ENCODE measurements around the gene PRKAR1A.
"Not testable (repeated sequence)": the region's sequence is repeated elsewhere in the genome, so short reads cannot be mapped to it uniquely, and the experiment has no call there.

PRKAR1A gene

GRCh38 chr17:68511671-68512246 is 471 bp upstream of the PRKAR1A start:
- peak; percentile 81 for DNase-seq

- DNase-seq, result no peak
Observed at GRCh38 chr17:68512960-68513474, 787 bp downstream of the PRKAR1A start.

DNA sequence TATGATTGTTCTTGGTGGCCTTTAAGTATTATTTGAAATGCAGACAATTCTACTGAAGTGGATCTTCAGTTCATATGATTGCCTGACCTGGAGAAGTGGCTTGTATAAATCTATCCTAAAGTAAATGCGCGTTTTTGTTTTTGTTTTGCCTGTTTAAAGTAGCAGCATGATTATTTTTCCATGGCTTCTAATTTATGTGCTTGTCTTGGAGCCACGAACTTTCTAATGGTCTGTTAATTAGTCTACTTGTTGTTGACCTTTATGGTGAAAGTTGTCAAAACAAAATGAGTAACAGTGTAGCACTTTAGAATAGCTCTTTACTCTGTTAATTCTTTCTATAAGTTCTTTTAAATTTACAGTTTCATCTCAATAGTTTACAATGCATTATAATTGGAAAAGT is 1.7 kb downstream of the PRKAR1A start:
- no peak for DNase-seq

GRCh38 chr17:68514831-68515635 is 2.8 kb downstream of the PRKAR1A start:
- no peak for DNase-seq

- DNase-seq, result no peak
Observed at GRCh38 chr17:68516732-68517131, 4.5 kb downstream of the PRKAR1A start.

DNA sequence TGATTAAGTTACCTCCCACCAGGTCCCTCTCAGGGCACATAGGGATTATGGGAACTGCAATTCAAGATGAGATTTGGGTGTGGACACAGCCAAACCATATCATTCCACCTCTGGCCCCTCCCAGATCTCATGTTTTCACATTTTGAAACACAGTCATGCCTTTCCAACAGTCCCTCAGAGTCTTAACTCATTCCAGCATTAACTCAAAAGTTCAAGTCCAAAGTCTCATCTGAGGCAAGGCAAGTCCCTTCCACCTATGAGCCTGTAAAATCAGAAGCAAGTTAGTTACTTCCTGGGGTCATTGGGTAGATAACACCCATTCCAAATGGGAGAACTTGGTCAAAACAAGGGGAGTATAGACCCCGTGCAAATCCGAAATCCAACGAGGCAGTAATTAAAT is 5.4 kb downstream of the PRKAR1A start:
- DNase-seq, result not testable (repeated sequence)

DNA sequence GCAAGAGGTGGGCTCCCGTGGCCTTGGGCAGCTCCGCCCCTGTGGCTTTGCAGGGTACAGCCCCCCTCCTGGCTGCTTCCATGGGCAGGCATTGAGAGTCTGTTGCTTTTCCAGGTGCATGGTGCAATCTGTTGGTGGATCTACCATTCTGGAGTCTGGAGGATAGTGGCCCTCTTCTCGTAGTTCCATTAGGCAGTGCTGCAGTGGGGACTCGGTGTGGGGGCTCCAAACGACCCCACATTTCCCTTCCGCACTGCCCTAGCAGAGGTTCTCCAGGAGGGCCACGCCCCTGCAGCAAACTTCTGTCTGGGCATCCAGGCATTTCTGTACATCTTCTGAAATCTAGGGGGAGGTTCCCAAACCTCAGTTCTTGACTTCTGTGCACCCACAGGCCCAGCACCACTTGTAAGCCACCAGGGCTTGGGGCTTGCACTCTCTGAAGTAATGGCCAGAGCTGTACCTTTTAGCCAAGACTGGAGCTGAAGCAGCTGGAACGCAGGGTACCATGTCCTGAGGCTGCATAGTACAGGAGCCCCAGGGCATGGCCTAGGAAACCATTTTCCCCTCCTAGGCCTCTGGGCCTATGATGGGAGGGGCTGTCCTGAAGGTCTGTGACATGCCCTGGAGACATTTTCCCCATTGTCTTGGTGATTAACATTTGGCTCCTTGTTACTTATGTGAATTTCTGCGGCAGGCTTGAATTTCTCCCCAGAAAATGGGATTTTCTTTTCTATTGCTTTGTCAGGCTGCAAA is 6.0 kb downstream of the PRKAR1A start:
- no peak for DNase-seq

- DNase-seq, result not testable (repeated sequence)
Observed at GRCh38 chr17:68519051-68519450, 6.8 kb downstream of the PRKAR1A start.

- no peak for DNase-seq
Observed at GRCh38 chr17:68519911-68520310, 7.7 kb downstream of the PRKAR1A start.

DNA sequence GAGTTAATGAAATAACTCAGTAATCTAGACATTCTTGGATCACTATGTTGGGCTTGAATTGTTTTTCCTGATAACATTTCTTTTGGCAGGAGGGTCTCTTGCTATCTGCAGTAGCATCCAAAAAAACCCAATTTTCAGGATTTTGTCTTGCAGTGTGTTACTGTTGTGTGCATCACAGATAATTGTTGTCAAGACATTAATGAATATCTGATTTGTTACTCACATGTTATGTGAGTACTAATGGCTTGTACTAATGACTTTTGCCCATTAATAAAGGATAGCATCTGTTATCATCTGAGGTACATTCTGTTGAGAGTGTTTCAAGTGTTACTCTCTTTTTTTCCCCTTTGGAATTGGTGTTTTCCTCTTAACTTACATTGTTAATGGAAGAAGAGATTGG is 10.0 kb downstream of the PRKAR1A start:
- DNase-seq, result no peak

GRCh38 chr17:68526548-68526947 is 14.3 kb downstream of the PRKAR1A start:
- DNase-seq, result no peak

- no peak for DNase-seq
Observed at GRCh38 chr17:68527314-68527713, 15.1 kb downstream of the PRKAR1A start.

GRCh38 chr17:68531252-68531651 is 19.0 kb downstream of the PRKAR1A start:
- DNase-seq, result no peak

DNA sequence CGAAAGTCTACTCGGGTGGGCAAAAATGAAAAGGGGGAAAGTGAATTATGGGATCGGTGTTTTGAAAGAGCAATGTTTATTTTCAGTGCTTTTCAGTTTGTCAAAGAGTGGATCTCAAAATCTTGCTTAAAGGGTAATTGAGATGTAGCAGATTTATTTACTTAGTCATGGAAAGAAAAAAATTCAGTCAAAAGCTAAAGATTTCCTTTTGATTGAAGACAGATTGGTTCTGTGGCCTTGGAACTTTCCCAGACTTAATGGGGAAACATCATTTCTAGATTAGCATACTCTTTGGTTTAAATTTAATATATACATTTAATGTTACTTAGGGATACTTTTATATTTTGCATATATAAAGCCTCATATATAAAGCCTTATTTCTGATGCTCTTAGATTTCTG is 20.6 kb downstream of the PRKAR1A start:
- no peak for DNase-seq

DNA sequence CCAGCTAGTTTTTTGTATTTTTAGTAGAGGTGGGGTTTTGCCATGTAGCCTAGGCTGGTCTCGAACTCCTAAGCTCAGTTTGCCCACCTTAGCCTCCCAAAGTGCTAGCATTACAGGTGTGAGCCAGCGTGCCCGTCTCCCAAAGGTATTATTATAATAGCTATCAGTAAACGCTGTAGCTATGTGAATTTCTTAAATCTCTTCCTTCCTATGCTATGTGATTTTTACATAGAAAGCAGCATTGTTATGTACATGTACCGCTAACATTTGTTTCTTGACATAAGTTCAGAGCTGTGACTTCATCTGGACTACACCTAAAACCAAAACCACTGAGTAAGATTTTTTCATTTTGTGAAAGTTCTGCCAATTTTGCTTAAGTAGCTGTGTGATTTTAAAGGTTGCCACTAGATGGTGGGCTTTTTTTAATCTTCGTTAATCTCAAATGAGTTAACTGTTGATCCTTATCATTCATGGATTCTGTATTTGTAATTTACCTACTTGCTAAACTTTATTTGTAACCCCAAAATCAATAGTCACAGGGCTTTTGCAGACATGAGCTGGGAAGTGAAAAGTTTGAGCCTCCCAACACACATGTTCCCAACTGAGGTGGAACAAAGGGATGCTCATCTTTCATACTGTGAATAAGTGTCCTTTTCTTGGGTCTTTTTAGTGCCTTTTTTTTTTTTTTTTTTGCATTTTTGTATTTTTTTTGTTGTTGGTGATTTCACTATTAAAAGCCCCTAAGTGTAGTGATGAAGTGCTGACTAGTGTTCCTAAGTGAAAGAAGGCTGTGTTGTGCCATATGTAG is 21.9 kb downstream of the PRKAR1A start:
- DNase-seq, result no peak

DNA sequence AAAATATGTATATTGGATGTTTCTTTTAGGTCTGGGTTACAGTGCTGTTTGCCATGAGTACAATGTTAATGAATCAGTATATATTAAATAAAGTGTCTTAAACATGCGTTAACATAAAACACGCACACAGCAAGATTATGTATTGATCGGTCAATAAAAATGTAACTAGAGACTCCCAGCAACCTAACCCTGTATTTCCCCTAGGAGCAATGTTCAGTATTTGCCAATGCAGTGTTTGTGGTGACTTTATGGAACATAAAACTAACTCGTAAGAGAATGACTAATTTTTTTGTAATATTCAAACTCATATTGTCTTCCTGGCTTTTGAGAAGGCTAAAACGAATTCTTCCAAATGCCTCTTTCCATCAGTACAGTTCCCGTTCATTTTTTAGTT is 22.5 kb downstream of the PRKAR1A start:
- no peak for DNase-seq

- no peak for DNase-seq
Observed at GRCh38 chr17:68535922-68536321, 23.7 kb downstream of the PRKAR1A start.

GRCh38 chr17:68539548-68540467 is 27.6 kb downstream of the PRKAR1A start:
- DNase-seq, result peak; percentile 24

- DNase-seq, result no peak
Observed at GRCh38 chr17:68540981-68541380, 28.8 kb downstream of the PRKAR1A start.

DNA sequence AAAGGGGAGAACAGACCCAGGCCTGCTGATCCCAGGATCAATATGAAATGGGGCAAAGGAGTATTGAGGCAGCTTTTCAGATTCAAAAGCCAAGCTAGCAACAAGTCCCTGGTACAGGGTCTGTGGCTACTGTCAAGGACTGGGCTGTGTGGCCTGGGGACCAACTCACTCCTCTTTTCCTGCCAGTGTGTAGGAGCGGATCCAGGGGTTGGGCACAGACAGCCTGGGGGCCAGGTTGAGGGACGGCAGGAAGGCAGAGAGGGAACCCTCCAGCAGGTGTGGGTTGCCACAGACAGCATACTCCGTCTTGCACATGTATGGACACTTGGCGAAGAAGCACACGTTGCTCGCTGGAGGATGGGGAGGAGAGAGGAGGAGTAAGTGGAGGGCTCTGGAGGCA is 29.6 kb downstream of the PRKAR1A start:
- DNase-seq, result no peak

DNA sequence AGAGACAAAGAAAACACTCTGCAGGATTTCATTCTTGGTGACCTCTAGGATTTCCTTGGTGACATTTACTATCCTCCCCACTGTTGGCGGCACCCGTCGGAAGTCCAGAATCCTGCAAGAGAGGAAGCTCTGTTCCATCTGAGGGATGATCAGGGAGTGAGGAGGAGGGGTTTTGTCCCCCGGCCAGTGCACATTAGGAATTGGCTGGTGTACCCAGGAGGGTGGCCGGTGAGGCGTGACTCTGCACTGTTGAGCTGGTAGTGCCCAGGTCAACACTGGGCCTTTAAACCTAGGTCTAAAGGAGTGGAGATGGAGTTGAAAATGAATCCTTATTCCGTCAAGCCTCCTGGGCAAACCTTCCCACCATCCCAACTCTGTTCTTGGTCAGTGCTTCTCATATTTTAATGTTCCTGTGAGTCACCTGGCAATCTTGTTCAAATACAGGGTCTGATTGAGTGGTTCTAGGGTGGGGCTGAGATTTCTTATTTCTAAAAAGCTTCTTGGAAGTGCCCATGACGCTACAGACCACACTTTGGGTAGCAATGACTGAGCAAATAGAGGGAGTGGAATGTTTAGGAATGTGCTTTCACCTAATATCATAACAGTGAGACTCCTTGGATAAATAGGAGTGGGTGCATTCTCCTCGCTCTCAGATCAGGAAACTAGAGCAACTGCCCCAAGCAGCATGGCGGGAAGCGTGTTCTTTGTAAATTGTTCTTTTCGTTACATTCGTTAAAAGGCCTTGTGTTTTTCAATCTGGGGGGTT is 30.7 kb downstream of the PRKAR1A start:
- no peak for DNase-seq

Data from CD4-positive, alpha-beta T cell treated with Interferon gamma for 1 hour (primary cell).